Small intestine (tissue), 7 donors: ENCODE data around the gene TMEM89. TPM values are rescaled to one million over a fixed set of nuclear protein-coding genes. Genes with fewer than 3 reads are reported as not detected.

Source experiments
- DNase-seq, 2 donors: peaks; one replicate each; pipeline versions ENCODE4 v3.0.0 to v3.0.0-alpha.2; 2013
- FAIRE-seq: peaks from 2 replicates; lab custom pipeline; 2012; peaks lifted over from hg19 to GRCh38; lab: Jason Lieb, UNC
- H3K27ac ChIP-seq, 3 donors: one replicate each; pipeline ENCODE4 v1.5.1; 2013; ENCODE audit warnings: low read length in 2 of 3, mild to moderate bottlenecking in 2 of 3, control low read depth in 1 of 3, inconsistent platforms in 1 of 3, low read depth in 1 of 3, moderate library complexity in 1 of 3
- H3K27me3 ChIP-seq, 3 donors: one replicate each; pipeline ENCODE4 v1.6.1; 2013; ENCODE audit warnings: low read length in 3 of 3, inconsistent platforms in 1 of 3; ENCODE audit not compliant: control insufficient read depth in 3 of 3, insufficient read depth in 3 of 3
- H3K36me3 ChIP-seq, 3 donors: one replicate each; pipeline ENCODE4 v1.6.1; 2013; ENCODE audit warnings: low read length in 3 of 3, inconsistent platforms in 1 of 3, low read depth in 1 of 3, mild to moderate bottlenecking in 1 of 3, moderate library complexity in 1 of 3; ENCODE audit not compliant: control insufficient read depth in 3 of 3, insufficient read depth in 2 of 3
- H3K4me1 ChIP-seq, 3 donors: one replicate each; pipeline ENCODE4 v1.6.1; 2013; ENCODE audit warnings: low read length in 2 of 3, inconsistent platforms in 1 of 3, low read depth in 1 of 3, mild to moderate bottlenecking in 1 of 3, moderate library complexity in 1 of 3; ENCODE audit not compliant: control insufficient read depth in 3 of 3, insufficient read depth in 2 of 3
- H3K4me3 ChIP-seq, 3 donors: one replicate each; pipeline ENCODE4 v1.5.1; 2013; ENCODE audit warnings: low read length in 3 of 3, control low read depth in 1 of 3, inconsistent platforms in 1 of 3, low read depth in 1 of 3, mild to moderate bottlenecking in 1 of 3, moderate library complexity in 1 of 3
- H3K9me3 ChIP-seq, 2 donors: one replicate each; pipeline ENCODE4 v1.6.1; 2013; ENCODE audit warnings: low read depth in 1 of 2, low read length in 1 of 2; ENCODE audit not compliant: control insufficient read depth in 2 of 2, insufficient read depth in 1 of 2
- WGBS, 3 donors: extraction: QIAGEN DNeasy Blood & Tissue Kit; methylation state at CpG; one replicate each; pipeline ENCODE4 v1.1.7; 2013; 5-methylcytosine and 5-hydroxymethylcytosine counted together
- polyA plus RNA-seq, 4 donors: library from polyadenylated mRNA; stranded (reverse) in 3 of 4; unstranded in 1 of 4; fragments of 200-250 nt in 3 of 4; fragments of 120-200 nt in 1 of 4; gene quantifications; one replicate each; pipeline versions ENCODE4 v1.2.1 to v1.2.3, GENCODE V29; 2013
- donor health status: healthy with polysubstance abuse.
- donor health status: control.
- donor health status: control.
- donor health status: Bipolar disorder and iron deficiency.
- donor health status: healthy.

Gene TMEM89
- polyA plus RNA-seq, 4 donors, result 0.21 to 0.24 TPM; not detected in 2

DNA sequence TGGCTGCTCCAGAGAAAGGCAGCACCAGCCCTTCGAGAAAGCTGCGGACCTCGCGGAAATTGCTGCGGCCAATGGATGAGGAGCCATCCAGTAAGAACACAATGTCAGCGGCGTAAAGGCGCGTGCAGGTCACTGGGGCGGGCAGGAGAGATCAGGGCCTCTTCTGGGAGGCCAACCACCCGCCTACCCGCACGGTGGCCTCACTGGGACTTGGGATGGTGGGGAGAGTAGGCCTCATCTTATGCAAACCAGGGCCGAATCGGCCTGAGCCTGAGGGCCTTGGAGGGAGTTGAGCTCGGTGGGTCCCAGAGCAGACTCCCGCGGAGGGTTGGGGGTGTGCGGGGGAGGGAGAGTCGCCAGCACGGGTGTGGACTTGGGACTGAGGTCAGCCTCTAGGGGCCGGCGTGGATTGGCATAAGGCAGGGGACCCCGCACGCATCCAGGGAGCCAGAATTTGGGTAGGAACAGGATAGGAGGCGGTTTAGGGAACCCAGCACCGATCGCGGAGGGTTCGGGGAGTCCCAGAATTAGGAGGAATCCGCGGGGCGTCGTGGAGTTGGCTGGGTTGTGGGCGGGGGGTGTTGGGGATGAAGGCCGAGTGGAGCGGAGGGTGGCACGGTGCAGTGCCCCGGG lies 27.0 kb downstream of the TMEM89 start:
- FAIRE-seq (no peak), DNase-seq (peak in 1 of 2 donors; percentile 67)
- peaks cover 0 to 64% (median 8%) of the 10 kb centered on the region in 3 donors for H3K36me3 ChIP-seq
- no peaks in the 10 kb centered on the region for H3K9me3 ChIP-seq
- 18 to 35% (median 21%) methylated on average over 39 of the region's 39 CpGs for WGBS, 3 donors
- peaks cover 0 to 17% (median 0%) of the 10 kb centered on the region in 3 donors for H3K4me1 ChIP-seq
- H3K4me3 ChIP-seq, result peak overlapping the region in 1 of 3 donors; percentile 50
- peak overlapping the region in 1 of 3 donors; percentile 65 for H3K27ac ChIP-seq
- peaks cover 0 to 11% (median 6%) of the 10 kb centered on the region in 3 donors for H3K27me3 ChIP-seq

DNA sequence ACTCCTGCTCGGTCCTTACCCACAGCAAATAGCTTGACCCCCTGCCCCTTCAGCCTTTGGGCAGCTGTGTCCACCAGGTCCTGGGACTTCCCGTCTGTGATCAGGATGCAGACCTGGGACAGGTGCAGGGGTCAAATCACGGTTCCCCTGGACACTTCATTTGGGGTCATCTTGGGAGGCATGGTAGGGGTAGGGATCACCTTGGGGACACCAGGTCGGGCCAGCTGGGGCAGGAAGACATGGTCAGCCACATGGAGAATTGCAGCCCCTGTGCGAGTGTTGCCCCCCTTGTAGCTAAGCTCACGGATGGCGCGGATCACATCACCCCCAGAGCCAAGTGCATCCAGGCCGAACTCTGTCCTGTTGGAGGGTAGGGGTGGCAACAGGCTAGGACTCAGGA lies 28.2 kb downstream of the TMEM89 start:
- no peak overlapping the region for H3K4me3 ChIP-seq
- H3K4me1 ChIP-seq, result peaks cover 0 to 17% (median 0%) of the 10 kb centered on the region in 3 donors
- DNase-seq (no peak), FAIRE-seq (no peak)
- no peak overlapping the region for H3K27ac ChIP-seq
- WGBS, 3 donors, result 84 to 89% (median 88%) methylated on average over 9 of the region's 9 CpGs
- peaks cover 0 to 61% (median 0%) of the 10 kb centered on the region in 3 donors for H3K36me3 ChIP-seq
- peaks cover 0 to 11% (median 6%) of the 10 kb centered on the region in 3 donors for H3K27me3 ChIP-seq
- H3K9me3 ChIP-seq, result no peaks in the 10 kb centered on the region

DNA sequence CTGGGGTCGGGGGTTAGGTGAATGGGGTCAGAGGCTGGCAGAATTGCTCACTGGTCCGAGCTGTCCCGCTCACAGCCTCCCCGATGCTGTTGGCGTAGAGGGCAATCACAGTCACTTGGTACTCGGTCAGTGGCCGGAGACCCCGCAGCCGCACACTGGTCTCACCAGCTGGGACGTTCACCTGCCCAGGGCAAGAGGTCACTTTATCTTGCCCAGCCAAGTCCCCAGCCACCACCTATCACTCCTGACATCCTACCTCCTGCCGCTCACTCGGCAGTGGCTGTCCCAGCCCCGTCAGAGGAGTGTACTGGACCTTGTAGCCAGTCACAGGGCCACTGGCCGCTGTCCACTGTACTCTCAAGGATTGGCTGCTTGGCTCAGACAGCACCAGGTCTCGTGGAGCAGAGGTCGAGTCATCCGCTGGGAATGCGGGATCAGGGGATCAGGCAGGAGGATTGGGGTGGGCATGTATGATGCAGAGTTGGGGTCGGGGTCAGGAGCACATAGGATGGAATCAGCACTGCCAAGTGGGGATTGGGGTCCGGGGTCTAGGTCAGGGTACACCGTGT lies 29.0 kb downstream of the TMEM89 start:
- Histone ChIP-seq H3K4me3 (no peak overlapping the region), H3K27ac (no peak overlapping the region), H3K4me1 (peaks cover 0 to 17% (median 0%) of the 10 kb centered on the region in 3 donors), H3K27me3 (peaks cover 0 to 11% (median 6%) of the 10 kb centered on the region in 3 donors), H3K36me3 (peaks cover 0 to 60% (median 0%) of the 10 kb centered on the region in 3 donors), H3K9me3 (no peaks in the 10 kb centered on the region)
- no peak for FAIRE-seq
- 85 to 89% (median 86%) methylated on average over 21 of the region's 21 CpGs for WGBS, 3 donors
- no peak for DNase-seq

DNA sequence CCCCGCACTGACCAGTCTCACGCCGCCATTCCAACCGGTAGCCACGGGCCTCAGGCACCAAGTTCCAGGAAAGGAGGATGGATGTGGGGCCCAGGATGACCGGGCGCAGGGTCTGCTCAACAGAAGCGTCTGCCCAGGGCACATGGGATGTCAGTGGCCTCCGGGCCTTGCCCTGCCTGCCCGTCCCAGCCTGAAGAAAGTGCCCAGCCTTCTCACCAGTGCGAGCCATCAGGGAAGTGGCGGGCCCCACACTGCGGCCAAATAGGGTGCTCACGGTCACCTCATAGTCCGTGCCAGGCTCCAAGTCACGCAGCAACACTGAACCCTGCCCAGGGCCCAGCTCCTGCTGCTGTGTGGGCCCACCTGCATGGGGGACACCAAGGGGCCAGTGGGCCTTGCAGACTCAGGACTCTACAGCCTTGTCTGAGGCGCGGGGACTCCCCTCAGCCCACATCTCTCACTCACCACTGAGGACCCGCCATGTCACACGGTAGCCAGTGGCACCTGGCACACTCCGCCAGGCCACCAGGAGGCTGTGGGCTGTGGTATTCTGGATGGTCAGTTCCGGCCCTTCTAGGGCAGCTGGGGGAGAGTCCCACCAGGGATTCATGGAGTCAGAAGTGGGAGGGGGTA lies 29.6 kb downstream of the TMEM89 start:
- FAIRE-seq (no peak), DNase-seq (no peak)
- peaks cover 0 to 11% (median 6%) of the 10 kb centered on the region in 3 donors for H3K27me3 ChIP-seq
- peaks cover 0 to 17% (median 0%) of the 10 kb centered on the region in 3 donors for H3K4me1 ChIP-seq
- WGBS, 3 donors, result 89 to 92% (median 89%) methylated on average over 17 to 22 of the region's 22 CpGs
- no peak overlapping the region for H3K4me3 ChIP-seq
- H3K9me3 ChIP-seq, result no peaks in the 10 kb centered on the region
- H3K27ac ChIP-seq, result no peak overlapping the region
- peaks cover 0 to 60% (median 0%) of the 10 kb centered on the region in 3 donors for H3K36me3 ChIP-seq

DNA sequence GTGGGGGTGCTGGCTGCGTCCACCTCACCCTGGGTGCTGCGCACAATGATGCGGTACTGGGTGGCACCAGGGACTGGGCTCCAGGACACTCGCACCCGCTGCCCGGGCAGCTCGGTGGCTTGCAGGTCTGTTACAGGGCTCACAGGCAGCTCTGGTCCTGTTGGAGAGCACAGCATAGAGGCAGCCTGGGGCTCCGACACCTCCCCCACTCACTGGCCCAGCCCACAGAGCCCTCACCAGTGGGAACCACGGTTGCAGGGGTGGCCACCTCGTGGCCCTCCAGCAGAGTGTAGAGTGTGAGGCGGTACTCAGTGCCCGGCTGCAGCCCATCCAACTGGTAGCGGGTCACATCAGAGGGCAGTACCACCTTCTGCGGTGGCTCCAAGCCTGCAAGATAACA lies 30.1 kb downstream of the TMEM89 start:
- DNase-seq (no peak), FAIRE-seq (no peak)
- H3K36me3 ChIP-seq, result peaks cover 0 to 60% (median 0%) of the 10 kb centered on the region in 3 donors
- H3K4me1 ChIP-seq, result peaks cover 0 to 17% (median 0%) of the 10 kb centered on the region in 3 donors
- H3K27ac ChIP-seq, result no peak overlapping the region
- peaks cover 0 to 11% (median 6%) of the 10 kb centered on the region in 3 donors for H3K27me3 ChIP-seq
- H3K4me3 ChIP-seq, result no peak overlapping the region
- WGBS, 3 donors, result 87 to 91% (median 90%) methylated on average over 14 of the region's 14 CpGs
- H3K9me3 ChIP-seq, result no peaks in the 10 kb centered on the region

DNA sequence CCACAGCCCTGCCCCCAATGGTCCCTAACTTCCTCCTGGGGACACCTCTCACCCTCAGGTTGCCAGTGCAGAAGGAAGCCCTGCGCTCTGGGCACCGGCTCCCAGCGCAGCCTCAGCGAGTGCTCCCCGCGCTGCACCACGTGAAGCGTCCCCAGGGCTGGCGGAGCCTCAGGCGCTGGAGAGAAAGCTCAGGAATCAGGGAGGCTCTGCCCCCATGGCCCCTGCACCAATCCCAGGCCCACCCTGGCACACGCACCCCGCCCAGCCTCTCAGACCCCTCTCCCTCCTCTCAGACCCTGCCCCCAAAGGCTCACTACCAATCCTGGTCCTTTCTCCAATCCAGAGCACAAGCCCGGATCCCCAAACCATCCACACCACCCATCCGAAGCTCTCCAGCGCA lies 33.3 kb downstream of the TMEM89 start:
- Histone ChIP-seq H3K27me3 (peaks cover 0 to under 1% (median 0%) of the 10 kb centered on the region in 3 donors), H3K36me3 (peaks cover 0 to 89% (median 0%) of the 10 kb centered on the region in 3 donors), H3K27ac (no peak overlapping the region), H3K4me1 (no peaks in the 10 kb centered on the region), H3K9me3 (no peaks in the 10 kb centered on the region), H3K4me3 (no peak overlapping the region)
- no peak for FAIRE-seq
- WGBS, 3 donors, result 64 to 73% (median 65%) methylated on average over 14 to 15 of the region's 15 CpGs
- no peak for DNase-seq

DNA sequence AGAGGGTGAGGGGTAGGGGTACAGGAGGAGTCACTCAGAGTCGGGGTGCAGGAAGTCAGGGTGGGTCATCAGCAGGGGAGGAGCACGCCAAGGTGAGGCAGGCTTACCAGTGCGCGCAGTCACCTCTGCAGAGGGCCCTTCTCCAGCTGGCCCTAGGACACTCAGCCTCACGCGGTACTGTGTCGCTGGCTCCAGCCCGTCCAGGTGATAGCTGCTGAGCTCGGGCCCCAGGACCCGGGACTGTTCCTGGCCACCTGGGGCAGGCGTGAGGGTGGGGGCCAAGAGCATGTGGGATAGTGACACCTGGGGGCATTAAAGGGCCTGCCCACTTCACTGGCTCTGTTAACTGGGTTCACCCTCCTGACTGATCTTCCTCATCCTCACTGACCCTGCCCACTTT lies 33.9 kb downstream of the TMEM89 start:
- H3K27me3 ChIP-seq, result no peaks in the 10 kb centered on the region
- no peak overlapping the region for H3K4me3 ChIP-seq
- H3K27ac ChIP-seq, result no peak overlapping the region
- no peak for FAIRE-seq
- WGBS, 3 donors, result 41 to 80% (median 69%) methylated on average over 8 to 11 of the region's 11 CpGs
- H3K9me3 ChIP-seq, result no peaks in the 10 kb centered on the region
- DNase-seq, result no peak
- no peaks in the 10 kb centered on the region for H3K4me1 ChIP-seq
- peaks cover 0 to 89% (median 0%) of the 10 kb centered on the region in 3 donors for H3K36me3 ChIP-seq

DNA sequence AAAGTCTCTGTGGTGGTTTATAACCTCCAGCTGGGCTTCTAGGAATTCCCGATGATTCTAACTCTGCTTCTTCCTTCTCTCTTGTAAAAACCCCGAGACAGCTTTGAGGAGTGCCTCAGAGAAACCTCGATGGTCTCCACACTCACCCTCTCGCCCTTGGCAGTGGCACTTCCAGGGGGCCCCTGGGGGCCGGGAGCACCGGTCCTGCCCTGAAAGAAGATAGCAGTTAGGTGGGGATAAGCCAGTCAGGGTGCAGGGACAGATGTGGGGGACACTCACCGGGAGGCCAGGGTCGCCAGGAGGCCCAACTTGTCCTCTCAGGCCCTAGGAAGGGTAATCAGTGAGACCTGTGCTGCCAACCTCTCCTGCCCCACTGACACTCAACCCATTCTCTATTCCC lies 36.2 kb downstream of the TMEM89 start:
- FAIRE-seq, result no peak
- 65 to 85% (median 70%) methylated on average over 8 of the region's 8 CpGs for WGBS, 3 donors

More for the DNA sequence above, 36.2 kb downstream of the TMEM89 start:
- H3K36me3 ChIP-seq, result peaks cover 0 to 90% (median 0%) of the 10 kb centered on the region in 3 donors
- no peak overlapping the region for H3K27ac ChIP-seq
- DNase-seq, result no peak
- no peak overlapping the region for H3K4me3 ChIP-seq
- H3K4me1 ChIP-seq, result no peaks in the 10 kb centered on the region
- no peaks in the 10 kb centered on the region for H3K27me3 ChIP-seq
- no peaks in the 10 kb centered on the region for H3K9me3 ChIP-seq
